Gastroesophageal sphincter (tissue), 3 donors: ENCODE data around the gene STK31.

Source experiments
- CTCF ChIP-seq, 4 experiments: fragments of 200-600 bp in 2 of 4; fragments of 450-650 bp in 2 of 4; sonication (generic) in 1 of 4; IDR thresholded peaks; one replicate each; pipeline ENCODE4 v1.5.1; 2017 to 2019; ENCODE audit warnings: antibody characterized with exemption in 4 of 4, mild to moderate bottlenecking in 2 of 4, moderate library complexity in 2 of 4
- POLR2AphosphoS5 ChIP-seq: sonication (generic); formaldehyde crosslinking; IDR thresholded peaks from one replicate; pipeline ENCODE4 v1.6.1; 2017; ENCODE audit warnings: antibody characterized with exemption

GRCh38 chr7:23852135-23852534, 142.1 kb downstream of the STK31 start:
- no peak for TF ChIP-seq POLR2AphosphoS5
- TF ChIP-seq CTCF (IDR thresholded peaks at IDR 0.05), result no peak
